ENCODE data around the gene RAB31.
"Not testable (repeated sequence)": the region's sequence is repeated elsewhere in the genome, so short reads cannot be mapped to it uniquely, and the experiment has no call there.

The RAB31 gene

DNA sequence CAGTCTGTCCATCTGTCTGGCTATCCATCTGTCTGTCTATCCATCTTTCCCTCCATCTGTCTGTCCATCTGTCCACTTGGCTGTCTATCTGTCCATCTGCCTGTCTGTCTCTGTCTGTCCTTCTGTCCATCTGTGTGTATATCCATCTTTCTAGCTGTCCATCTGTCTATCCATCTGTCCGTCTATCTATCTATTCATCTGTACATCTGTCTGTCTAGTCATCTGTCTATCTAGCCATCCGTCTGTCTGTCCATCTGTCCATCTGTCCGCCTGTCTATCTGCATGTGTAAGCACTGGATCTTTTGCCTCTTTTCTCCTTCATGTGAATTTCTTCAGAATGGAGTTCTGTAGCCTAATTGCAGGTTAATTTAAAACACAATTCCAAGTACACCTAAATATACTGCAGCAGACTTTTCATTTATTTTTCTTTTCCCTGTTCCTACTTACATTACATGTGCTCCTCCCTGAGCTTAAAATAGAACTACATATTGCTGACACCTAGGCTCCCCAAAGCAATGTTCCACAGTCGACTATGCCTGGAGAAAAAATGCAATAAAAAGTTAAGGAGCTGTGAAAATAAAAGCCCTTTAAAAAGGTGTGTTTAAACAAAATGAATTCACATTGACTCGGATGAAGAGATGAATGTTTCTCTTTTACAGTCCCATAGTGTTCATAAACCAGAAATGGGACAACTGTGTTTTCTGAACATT is 140.2 kb downstream of the RAB31 start:
- DNase-seq: no peak

- DNase-seq: no peak
Observed at GRCh38 chr18:9849407-9850283, 141.5 kb downstream of the RAB31 start.

- no peak for DNase-seq
Observed at GRCh38 chr18:9850309-9850708, 142.2 kb downstream of the RAB31 start.

- no peak for DNase-seq
Observed at GRCh38 chr18:9851511-9851910, 143.4 kb downstream of the RAB31 start.

DNA sequence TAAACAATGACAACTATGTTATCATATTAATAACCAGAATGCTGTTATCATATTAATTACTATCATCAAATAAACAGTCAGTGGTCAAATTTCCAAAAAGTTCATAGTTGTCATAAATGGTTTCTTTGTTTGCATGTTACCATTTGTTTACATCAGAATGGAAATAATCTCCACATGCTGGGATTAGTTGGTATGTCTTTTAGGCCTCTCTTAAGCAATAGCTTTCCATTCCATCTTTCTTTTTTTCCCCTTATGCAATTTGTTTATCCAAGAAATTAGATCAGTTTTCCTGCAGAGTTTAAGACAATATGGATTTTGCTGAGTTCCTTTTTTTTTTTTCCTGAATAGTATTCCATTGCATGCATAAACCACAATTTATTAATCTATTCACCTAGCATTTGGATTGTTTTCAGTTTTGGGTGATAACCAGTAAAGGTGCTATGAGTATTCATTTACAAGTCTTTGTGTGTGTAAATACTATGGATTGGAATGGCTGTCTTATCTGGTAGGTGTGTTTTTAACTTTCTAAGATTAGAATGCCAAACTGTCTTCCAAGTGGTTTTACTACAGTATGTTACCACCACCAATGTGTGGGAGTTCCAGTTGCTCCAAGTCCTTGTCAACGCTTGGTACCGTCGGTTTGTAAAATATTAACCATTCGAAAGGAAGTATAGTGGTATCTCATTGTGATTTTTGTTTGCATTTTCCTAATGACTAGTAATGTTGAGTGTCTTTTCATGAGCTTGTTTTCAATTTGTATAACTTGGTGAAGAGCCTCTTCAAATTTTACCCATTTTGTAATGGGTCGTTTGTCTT is 144.4 kb downstream of the RAB31 start:
- no peak for DNase-seq

DNA sequence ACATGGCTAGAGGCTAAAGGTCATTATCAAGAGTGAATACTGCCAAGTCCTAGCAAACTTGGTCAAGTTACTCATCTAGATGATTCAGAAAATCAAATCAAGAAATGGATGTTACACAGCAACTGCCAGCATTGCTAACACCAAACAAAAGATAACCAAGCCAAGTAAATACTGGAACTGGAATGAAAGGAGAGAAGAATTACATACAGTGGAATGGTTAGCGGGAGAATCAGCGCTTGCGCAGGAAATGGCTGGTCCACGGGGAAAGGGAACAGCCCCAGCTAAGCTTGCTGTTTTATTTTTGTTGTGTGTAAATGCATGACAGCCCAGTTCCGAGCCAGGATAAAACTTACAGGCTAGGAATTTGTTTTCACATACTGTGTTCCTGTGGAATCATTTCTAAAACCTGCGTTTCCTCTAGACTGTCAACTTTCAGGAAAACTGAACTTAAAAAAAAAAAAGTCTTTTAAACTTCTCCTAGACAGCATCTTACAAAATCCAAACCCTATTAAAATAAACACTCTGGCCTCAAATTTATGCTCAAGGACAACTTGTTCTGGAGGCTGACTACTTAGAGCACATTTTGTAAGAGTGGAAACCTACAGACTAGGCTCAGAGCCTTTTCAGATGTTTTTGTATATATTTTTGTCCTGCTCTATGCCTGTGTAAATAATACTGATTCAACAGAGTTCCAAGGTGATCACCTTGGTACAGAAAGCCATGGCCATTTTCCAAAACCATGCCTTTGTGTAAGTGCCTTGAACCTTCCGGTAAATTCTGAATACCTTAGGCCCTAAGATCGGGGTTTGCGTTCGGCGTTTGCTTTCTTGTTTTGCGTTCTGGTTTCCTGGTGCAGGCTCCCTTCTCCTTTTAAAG is 146.9 kb downstream of the RAB31 start:
- DNase-seq: no peak

- no peak for DNase-seq
Observed at GRCh38 chr18:9855681-9856080, 147.6 kb downstream of the RAB31 start.

DNA sequence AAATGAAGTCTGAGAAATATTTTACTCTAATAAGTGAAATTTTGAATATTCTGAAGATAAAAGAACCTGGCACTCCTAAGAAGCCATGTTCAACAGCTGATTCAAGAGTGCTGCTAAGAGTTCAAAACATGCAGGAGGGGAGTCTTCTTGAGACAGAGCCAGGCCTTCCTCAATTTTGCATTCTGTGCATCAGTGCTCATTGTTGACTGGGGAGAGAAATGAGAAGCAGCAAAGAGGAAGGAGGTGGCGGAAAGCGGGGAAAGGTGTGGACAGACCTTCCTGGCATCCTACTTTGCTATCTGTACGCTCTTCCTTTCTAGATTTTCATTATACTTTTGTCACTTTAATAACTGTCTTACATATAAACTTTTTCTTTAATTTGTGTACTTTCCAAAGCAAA is 148.0 kb downstream of the RAB31 start:
- DNase-seq: no peak

GRCh38 chr18:9857479-9857998 is 149.4 kb downstream of the RAB31 start:
- DNase-seq: not testable (repeated sequence)

GRCh38 chr18:9858642-9859041 is 150.5 kb downstream of the RAB31 start:
- no peak for DNase-seq

DNA sequence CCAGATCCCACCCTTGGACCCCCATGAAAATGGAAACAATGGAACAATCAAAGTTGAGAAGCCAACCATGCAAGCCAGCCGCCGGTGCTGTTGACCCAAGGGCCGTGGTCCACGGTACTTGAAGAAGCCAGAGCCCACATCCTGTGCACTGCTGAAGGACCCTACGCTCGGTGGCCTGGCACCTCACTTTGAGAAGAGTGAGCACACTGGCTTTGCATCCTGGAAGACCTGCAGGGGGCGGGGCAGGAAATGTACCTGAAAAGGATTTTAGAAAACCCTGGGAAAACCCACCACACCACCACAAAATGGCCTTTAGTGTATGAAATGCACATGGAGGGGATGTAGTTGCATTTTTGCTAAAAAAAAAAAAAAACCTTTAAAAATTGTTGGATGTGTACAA is 151.1 kb downstream of the RAB31 start:
- DNase-seq: no peak

DNA sequence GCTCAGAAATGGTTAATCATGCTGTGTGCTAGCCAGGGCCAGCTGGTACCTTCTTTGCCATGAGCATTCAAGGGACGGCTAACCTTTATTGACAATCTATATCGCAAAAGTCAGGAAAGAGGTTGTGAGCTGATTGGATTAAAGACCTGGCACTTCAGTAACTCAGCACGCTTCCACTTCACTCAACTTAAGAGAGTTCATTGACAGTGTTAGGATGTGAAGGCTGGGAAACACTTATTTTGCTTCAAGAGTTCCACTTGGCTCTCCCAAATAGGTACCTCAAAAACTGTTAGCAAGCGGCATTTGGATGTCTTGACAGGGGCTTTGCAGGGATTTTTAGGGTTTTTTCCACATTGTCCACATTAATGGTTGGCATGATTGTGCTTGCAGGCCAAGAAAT is 152.6 kb downstream of the RAB31 start:
- no peak for DNase-seq

DNA sequence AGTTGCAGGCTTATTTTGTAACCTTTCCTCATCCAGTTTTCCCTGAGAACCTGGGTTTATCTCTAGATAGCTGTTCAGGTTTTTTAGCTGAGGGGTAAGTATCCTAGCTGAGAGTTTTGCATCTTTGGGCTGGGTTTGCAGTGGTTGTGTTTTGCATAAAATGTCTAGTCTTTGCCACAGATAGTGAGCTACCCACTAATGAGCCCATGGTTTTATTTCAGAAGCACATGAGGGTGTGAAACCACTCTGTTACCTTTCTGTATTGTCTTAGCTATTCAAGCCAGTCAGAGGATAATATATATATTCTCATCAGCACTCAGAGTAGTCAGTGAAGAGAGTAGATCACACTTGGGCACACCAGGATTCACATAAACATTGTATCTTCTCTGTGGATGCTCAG is 153.1 kb downstream of the RAB31 start:
- DNase-seq: no peak

DNA sequence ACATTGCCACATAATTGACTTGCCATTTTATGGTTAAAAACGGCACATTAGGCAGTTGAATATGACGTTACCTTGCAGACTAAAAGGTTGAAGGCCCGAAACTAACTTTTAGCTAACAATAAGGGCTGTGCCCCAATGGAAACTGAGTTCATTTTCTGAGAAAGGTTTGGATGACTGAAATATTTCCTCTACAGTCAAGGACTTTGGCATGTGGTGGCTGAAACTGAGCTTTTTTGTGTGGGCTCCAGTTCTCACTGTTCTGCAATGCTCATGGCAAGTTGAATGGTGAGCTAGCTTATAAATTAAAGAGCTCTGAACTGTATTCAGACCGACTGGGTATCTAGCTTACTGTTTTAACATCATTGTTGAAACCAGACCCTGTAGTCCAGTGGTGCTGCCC is 153.8 kb downstream of the RAB31 start:
- DNase-seq: no peak

DNA sequence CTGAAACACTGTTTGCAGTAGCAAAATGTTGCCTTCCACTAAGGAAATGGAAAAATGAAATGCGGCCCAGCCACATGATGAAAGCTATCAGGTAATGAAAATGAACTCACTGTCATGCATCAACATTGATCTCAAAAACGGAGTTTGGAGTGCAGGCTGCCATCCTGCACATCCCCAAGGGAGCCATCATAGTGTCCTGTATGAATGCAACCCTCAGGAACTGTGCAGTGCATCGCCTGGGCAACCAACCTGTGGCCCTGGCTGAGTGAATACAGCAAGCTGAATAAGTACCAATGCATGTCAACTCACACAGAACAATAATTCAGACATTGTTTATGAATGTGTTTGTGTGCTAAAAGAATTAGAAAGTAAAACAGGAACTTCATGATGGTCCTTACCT is 154.6 kb downstream of the RAB31 start:
- no peak for DNase-seq

GRCh38 chr18:9863282-9863681 is 155.2 kb downstream of the RAB31 start:
- DNase-seq: no peak

GRCh38 chr18:9865764-9866490 is 157.8 kb downstream of the RAB31 start:
- no peak for DNase-seq

- no peak for DNase-seq
Observed at GRCh38 chr18:9866627-9867026, 158.5 kb downstream of the RAB31 start.

DNA sequence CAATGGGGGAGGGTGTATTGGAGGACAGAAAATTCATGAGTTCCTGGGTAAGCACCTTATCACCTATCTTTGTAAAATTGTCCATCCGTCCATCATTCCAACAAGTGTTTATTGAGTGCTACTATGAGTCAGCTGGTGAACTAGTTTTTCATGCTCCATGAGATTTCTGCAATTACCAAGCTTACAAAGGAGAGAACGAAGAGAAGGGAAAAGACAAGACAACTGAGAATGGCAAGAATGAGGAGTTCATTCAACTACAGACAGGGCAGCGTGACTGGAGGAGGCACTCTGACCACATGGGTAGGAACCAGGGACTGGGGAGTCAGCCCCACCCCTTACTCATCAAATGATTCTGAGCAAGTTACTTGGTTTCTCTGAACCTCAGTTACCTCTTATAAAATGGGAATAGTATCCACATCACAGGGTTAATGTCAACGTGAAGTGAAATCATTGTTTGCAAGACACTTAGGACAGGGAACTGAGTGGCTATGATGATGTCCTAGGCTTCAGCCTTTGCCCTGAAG is 159.0 kb downstream of the RAB31 start:
- no peak for DNase-seq

DNA sequence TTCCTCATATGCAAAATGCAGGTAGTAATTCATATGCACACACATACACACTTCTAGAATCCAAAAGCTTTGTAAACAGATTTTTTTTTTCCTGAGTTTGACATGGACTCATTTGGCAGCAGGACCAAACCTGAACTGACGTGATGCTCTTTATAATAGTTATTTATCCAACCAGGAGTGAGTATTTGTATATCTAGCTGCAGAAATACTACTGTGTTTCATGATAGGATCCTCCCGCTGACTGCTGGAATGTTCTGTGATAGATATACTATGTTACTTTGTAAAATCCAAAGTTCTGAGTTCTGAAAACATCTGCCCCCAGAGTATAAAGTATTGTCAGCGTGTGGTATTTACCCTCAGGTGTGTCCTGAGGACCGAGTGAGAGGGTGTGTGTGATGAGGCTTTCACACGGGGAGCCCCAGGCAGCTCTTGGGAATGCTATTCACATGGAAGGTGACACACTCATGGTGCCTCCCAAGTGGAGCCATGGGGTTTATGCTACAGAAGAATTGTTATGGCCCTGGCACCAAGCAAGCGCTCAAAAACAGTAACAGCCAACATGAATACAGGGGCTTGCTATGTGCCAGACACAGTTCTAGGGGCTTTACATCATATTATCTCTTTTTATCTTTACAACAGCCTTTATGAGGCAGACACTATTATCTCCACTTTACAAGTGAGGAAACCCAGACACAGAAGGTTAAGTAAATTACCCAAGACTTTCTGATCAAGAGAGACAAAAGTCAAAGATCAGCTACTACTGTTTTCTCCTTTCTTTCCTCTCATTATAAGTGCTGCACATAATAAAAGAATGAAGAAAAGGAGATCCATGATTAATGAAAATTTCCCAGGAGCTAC is 161.0 kb downstream of the RAB31 start:
- DNase-seq: no peak
